Panc1 (cell line): ENCODE results near the gene IGSF21. TPM values are rescaled to one million over a fixed set of nuclear protein-coding genes. Genes with fewer than 3 reads are reported as not detected.

Source experiments
- ATAC-seq: fragments of 200-7000 bp; cut with Tn5 transposase; 2 replicates; pipeline ENCODE4 v1.9.1; 2020; ENCODE audit warnings: mild to moderate bottlenecking, moderate library complexity
- BruUV-seq: library from RNA; stranded (reverse); fragments of 400-500 nt; replicated peaks from 2 replicates; lab custom pipeline; 2021; lab: Mats Ljungman, UMichigan
- CTCF ChIA-PET: fragments of 300-600 bp; sonication (Branson Sonifier 250); formaldehyde crosslinking; loops from one replicate; lab custom pipeline; 2022; ENCODE audit warnings: antibody characterized with exemption; lab: Charles Lee
- POLR2A ChIA-PET: fragments of 300-600 bp; sonication (Branson Sonifier 250); formaldehyde crosslinking; loops from one replicate; lab custom pipeline; 2022; ENCODE audit warnings: antibody characterized with exemption; lab: Charles Lee
- DNase-seq: peaks from one replicate; pipeline ENCODE4 v3.0.0-alpha.2; 2010; ENCODE audit warnings: low read depth, low spot score
- H3K27ac ChIP-seq: 2 replicates; pipeline ENCODE4 v1.5.1; 2011; ENCODE audit warnings: mild to moderate bottlenecking, low read length, inconsistent platforms
- H3K27me3 ChIP-seq: fragments of 200-500 bp; sonication (Bioruptor generic); 2 replicates; pipeline ENCODE4 v1.6.0; 2014; ENCODE audit warnings: low read length, inconsistent platforms; ENCODE audit not compliant: control insufficient read depth, insufficient read depth
- H3K36me3 ChIP-seq: fragments of 200-500 bp; sonication (Bioruptor generic); 2 replicates; pipeline ENCODE4 v1.5.1; 2014; ENCODE audit warnings: inconsistent platforms, mild to moderate bottlenecking, low read length, moderate library complexity; ENCODE audit not compliant: control insufficient read depth, insufficient read depth
- H3K4me1 ChIP-seq: 2 replicates; pipeline ENCODE4 v1.5.1; 2011; ENCODE audit warnings: inconsistent platforms, mild to moderate bottlenecking, low read length, moderate library complexity; ENCODE audit not compliant: control insufficient read depth, insufficient read depth
- H3K4me3 ChIP-seq, 2 experiments: 2 replicates each; pipeline ENCODE4 v1.5.1; 2011 to 2012; ENCODE audit warnings: low read depth in 2 of 2, low read length in 2 of 2, mild to moderate bottlenecking in 2 of 2, inconsistent platforms in 1 of 2, moderate library complexity in 1 of 2
- H3K9me3 ChIP-seq: fragments of 200-500 bp; sonication (Bioruptor generic); 2 replicates; pipeline ENCODE4 v1.5.1; 2014; ENCODE audit warnings: low read depth, mild to moderate bottlenecking, inconsistent platforms, low read length, moderate library complexity; ENCODE audit not compliant: control insufficient read depth, insufficient read depth
- POLR2AphosphoS5 ChIP-seq: IDR thresholded peaks from 2 replicates; pipeline ENCODE4 v1.6.1; 2012; ENCODE audit warnings: mild to moderate bottlenecking, low read depth, low read length, moderate library complexity
- REST ChIP-seq, 2 experiments: IDR thresholded peaks; 2 replicates each; pipeline ENCODE4 v1.6.1; 2011 to 2012; ENCODE audit warnings: low read depth in 2 of 2, control low read depth in 1 of 2, low read length in 1 of 2, mild to moderate bottlenecking in 1 of 2, moderate library complexity in 1 of 2; ENCODE audit not compliant: insufficient read depth in 1 of 2
- SIN3A ChIP-seq: IDR thresholded peaks from 2 replicates; pipeline ENCODE4 v1.6.1; 2012; ENCODE audit warnings: low read depth, mild to moderate bottlenecking, low read length, moderate library complexity, borderline replicate concordance; ENCODE audit not compliant: insufficient read depth
- TCF7L2 ChIP-seq: IDR thresholded peaks from 2 replicates; pipeline ENCODE4 v1.6.1; 2011; ENCODE audit warnings: mild to moderate bottlenecking, low read depth, low read length, inconsistent platforms
- in situ Hi-C: cut with HindIII; loops from 2 replicates; pipeline ENCODE4 v1.10.0; 2016; ENCODE audit warnings: low sequenced_read_pairs, low pct_unique_long_range_greater_than_20kb
- intact Hi-C: fragments of 100-400 bp; cut with micrococcal nuclease; formaldehyde crosslinking; loops from one replicate; pipeline ENCODE4 v1.10.0; 2022; ENCODE audit not compliant: unreplicated experiment
- total RNA-seq: library from RNA; stranded (reverse); gene quantifications from one replicate; pipeline ENCODE4 v1.2.1, GENCODE V29; 2021; ENCODE audit not compliant: unreplicated experiment
- TF ChIP-seq, protein P1 (sequence below): fragments of 450-650 bp; IDR thresholded peaks from 2 replicates; pipeline ENCODE4 v1.5.1; 2017; ENCODE audit warnings: mild to moderate bottlenecking

IGSF21 gene
- total RNA-seq, 1 experiment from 2014 or later: not detected

- POLR2A ChIA-PET: no interaction called here
- no peak for TF ChIP-seq TCF7L2
- TF ChIP-seq REST (IDR thresholded peaks at IDR 0.05; ENCODE audit: insufficient read depth in 1 of 2, low read depth in 2 of 2, low read length in 1 of 2): no peak
- TF ChIP-seq, protein P1, sequence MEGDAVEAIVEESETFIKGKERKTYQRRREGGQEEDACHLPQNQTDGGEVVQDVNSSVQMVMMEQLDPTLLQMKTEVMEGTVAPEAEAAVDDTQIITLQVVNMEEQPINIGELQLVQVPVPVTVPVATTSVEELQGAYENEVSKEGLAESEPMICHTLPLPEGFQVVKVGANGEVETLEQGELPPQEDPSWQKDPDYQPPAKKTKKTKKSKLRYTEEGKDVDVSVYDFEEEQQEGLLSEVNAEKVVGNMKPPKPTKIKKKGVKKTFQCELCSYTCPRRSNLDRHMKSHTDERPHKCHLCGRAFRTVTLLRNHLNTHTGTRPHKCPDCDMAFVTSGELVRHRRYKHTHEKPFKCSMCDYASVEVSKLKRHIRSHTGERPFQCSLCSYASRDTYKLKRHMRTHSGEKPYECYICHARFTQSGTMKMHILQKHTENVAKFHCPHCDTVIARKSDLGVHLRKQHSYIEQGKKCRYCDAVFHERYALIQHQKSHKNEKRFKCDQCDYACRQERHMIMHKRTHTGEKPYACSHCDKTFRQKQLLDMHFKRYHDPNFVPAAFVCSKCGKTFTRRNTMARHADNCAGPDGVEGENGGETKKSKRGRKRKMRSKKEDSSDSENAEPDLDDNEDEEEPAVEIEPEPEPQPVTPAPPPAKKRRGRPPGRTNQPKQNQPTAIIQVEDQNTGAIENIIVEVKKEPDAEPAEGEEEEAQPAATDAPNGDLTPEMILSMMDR: no peak
- no peak for TF ChIP-seq SIN3A
- TF ChIP-seq POLR2AphosphoS5: no peak
- in situ Hi-C loops: no loop called here
- ATAC-seq (no peak), DNase-seq (no peak)
- no TSS peak for BruUV-seq
- Histone ChIP-seq H3K27ac (no peak overlapping the region), H3K4me3 (no peak overlapping the region), H3K36me3 (no peaks in the 10 kb centered on the region), H3K27me3 (no peaks in the 10 kb centered on the region; the same call in 1 of the 2 replicates), H3K9me3 (no peaks in the 10 kb centered on the region), H3K4me1 (no peaks in the 10 kb centered on the region)
- CTCF ChIA-PET: no interaction called here
- intact Hi-C loops: no loop called here
Measured at GRCh38 chr1:18130356-18130755, 22.8 kb downstream of the IGSF21 start.

DNA sequence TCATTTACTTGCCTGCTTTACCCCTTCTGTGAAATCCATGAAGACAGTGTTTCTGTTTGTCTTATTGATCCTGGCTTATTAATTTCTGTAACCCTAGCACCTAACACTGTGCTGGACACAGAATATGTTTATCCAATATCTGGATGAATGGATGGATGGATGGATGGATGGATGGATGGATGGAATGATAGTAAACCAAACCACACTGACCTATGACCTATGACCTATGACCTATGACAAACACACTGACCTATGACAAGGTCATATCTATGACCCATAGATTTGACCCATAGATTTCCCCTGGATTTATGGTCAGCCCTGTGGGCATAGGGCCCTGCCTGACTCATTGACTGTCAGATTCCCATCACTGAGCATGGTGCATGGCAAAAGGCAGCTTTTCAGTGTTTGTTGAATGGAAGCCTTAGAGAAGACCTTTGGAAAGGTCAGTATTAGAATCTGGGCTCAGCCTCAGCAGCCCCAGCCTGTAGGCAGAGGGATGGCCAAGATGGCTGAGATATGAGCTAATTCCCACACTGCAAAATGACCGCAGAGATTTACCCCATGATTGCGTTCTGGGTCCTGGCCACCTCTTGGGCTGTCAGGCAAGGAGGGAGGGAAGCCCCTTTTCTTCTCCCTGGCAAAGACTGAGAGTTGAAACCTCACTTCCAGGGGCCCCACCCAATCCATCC, 24.6 kb downstream of the IGSF21 start:
- H3K36me3 ChIP-seq: no peaks in the 10 kb centered on the region
- H3K4me3 ChIP-seq: no peak overlapping the region
- no peaks in the 10 kb centered on the region for H3K4me1 ChIP-seq
- H3K27me3 ChIP-seq: no peaks in the 10 kb centered on the region; the same call in 1 of the 2 replicates
- ChIA-PET CTCF (no interaction called here), POLR2A (no interaction called here)
- DNase-seq (no peak), ATAC-seq (no peak)
- intact Hi-C loops (no loop called here), in situ Hi-C loops (no loop called here)
- TF ChIP-seq POLR2AphosphoS5: no peak
- TF ChIP-seq, protein P1: no peak
- no peak for TF ChIP-seq SIN3A
- no peak for TF ChIP-seq TCF7L2
- no peak for TF ChIP-seq REST (IDR thresholded peaks at IDR 0.05; ENCODE audit: insufficient read depth in 1 of 2, low read depth in 2 of 2, low read length in 1 of 2)
- no peak overlapping the region for H3K27ac ChIP-seq
- BruUV-seq: no TSS peak
- no peaks in the 10 kb centered on the region for H3K9me3 ChIP-seq
